ENCODE results near the gene SLC35A3.

DNA sequence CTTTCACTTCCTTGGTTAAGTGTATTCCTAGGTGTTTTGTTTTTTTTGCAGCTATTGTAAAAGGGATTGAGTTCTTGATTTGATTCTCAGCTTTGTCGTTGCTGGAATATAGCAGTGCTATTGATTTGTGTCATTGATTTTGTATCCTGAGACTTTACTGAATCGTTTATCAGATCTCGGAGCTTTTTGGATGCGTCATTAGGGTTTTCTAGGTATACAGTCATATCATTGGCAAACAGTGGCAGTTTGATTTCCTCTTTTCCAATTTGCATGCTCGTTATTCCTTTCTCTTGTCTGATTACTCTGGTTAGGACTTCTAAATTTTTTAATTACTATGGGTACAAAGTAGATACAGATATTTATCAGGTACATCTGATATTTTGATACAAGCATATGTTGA lies 75.4 kb downstream of the SLC35A3 start:
- TF ChIP-seq CTCF (conservative IDR thresholded peaks at IDR 0.05; ENCODE audit: low read depth, low read length), result no peak
- no peak for TF ChIP-seq EZH2 (IDR thresholded peaks at IDR 0.05; ENCODE audit: low read length, unreplicated experiment)

Data from PC-3 (cell line).